HEK293 (cell line): ENCODE results near the gene ZNF524.
A peak's percentile ranks its signal among the peaks of the same experiment; 100 is the strongest.

Experiments
- HOXA7 ChIP-seq: sonication (generic); formaldehyde crosslinking; IDR thresholded peaks from 2 replicates; pipeline ENCODE4 v1.8.1; 2022; ENCODE audit warnings: missing genetic modification reagents, borderline replicate concordance
- KLF7 ChIP-seq: fragments of 450-650 bp; formaldehyde crosslinking; IDR thresholded peaks from 2 replicates; pipeline ENCODE4 v1.5.1; 2016; ENCODE audit warnings: missing biosample characterization, missing genetic modification characterization, borderline replicate concordance
- MEIS1 ChIP-seq: sonication (generic); formaldehyde crosslinking; IDR thresholded peaks from 2 replicates; pipeline ENCODE4 v1.8.1; 2022; ENCODE audit warnings: missing genetic modification reagents, mild to moderate bottlenecking, borderline replicate concordance
- OVOL3 ChIP-seq: fragments of 450-650 bp; formaldehyde crosslinking; IDR thresholded peaks from 2 replicates; pipeline ENCODE4 v1.5.1; 2016; ENCODE audit warnings: missing biosample characterization, missing genetic modification characterization
- PRDM10 ChIP-seq: fragments of 450-650 bp; formaldehyde crosslinking; IDR thresholded peaks from 2 replicates; pipeline ENCODE4 v1.5.1; 2016; ENCODE audit warnings: missing biosample characterization, missing genetic modification characterization
- SP7 ChIP-seq: fragments of 450-650 bp; formaldehyde crosslinking; IDR thresholded peaks from 2 replicates; pipeline ENCODE4 v1.5.1; 2016; ENCODE audit warnings: missing biosample characterization, missing genetic modification characterization
- TRIM28 ChIP-seq: IDR thresholded peaks from 2 replicates; pipeline ENCODE4 v1.6.1; 2011; ENCODE audit warnings: low read length, control low read depth, borderline replicate concordance
- ZBTB10 ChIP-seq: fragments of 450-650 bp; formaldehyde crosslinking; IDR thresholded peaks from 2 replicates; pipeline ENCODE4 v1.5.1; 2016; ENCODE audit warnings: missing biosample characterization, missing genetic modification characterization
- ZBTB11 ChIP-seq: fragments of 450-650 bp; formaldehyde crosslinking; conservative IDR thresholded peaks from 2 replicates; pipeline ENCODE4 v1.5.1; 2016; ENCODE audit warnings: low read depth, missing biosample characterization, missing genetic modification characterization
- ZBTB48 ChIP-seq: fragments of 450-650 bp; formaldehyde crosslinking; IDR thresholded peaks from 2 replicates; pipeline ENCODE4 v1.5.1; 2016; ENCODE audit warnings: missing biosample characterization, missing genetic modification characterization
- ZFHX2 ChIP-seq: fragments of 450-650 bp; formaldehyde crosslinking; conservative IDR thresholded peaks from 2 replicates; pipeline ENCODE4 v1.5.1; 2016; ENCODE audit warnings: missing biosample characterization, missing genetic modification characterization
- ZFP41 ChIP-seq: fragments of 450-650 bp; formaldehyde crosslinking; IDR thresholded peaks from 2 replicates; pipeline ENCODE4 v1.5.1; 2016; ENCODE audit warnings: missing biosample characterization, missing genetic modification characterization, borderline replicate concordance
- ZNF112 ChIP-seq: fragments of 450-650 bp; formaldehyde crosslinking; IDR thresholded peaks from 2 replicates; pipeline ENCODE4 v1.5.0; 2017; ENCODE audit warnings: missing biosample characterization, missing genetic modification characterization
- ZNF148 ChIP-seq: fragments of 450-650 bp; formaldehyde crosslinking; IDR thresholded peaks from 2 replicates; pipeline ENCODE4 v1.5.0; 2017; ENCODE audit warnings: missing biosample characterization, missing genetic modification characterization, borderline replicate concordance
- ZNF169 ChIP-seq: fragments of 450-650 bp; formaldehyde crosslinking; IDR thresholded peaks from 2 replicates; pipeline ENCODE4 v1.5.1; 2016; ENCODE audit warnings: missing biosample characterization, missing genetic modification characterization
- ZNF184 ChIP-seq: fragments of 450-650 bp; IDR thresholded peaks from 2 replicates; pipeline ENCODE4 v1.5.1; 2018; ENCODE audit warnings: missing biosample characterization, mild to moderate bottlenecking, missing genetic modification characterization
- ZNF274 ChIP-seq, 2 experiments: fragments of 200-500 bp in 1 of 2; fragments of 450-650 bp in 1 of 2; sonication (Bioruptor generic) in 1 of 2; formaldehyde crosslinking in 1 of 2; IDR thresholded peaks; 2 replicates each; pipeline versions ENCODE4 v1.5.1 to v1.6.1; 2014 to 2016; ENCODE audit warnings: borderline replicate concordance in 1 of 2, inconsistent platforms in 1 of 2, low read length in 1 of 2, missing biosample characterization in 1 of 2, missing genetic modification characterization in 1 of 2
- ZNF426 ChIP-seq: fragments of 450-650 bp; formaldehyde crosslinking; IDR thresholded peaks from 2 replicates; pipeline ENCODE4 v1.5.1; 2017; ENCODE audit warnings: missing biosample characterization, missing genetic modification characterization, mild to moderate bottlenecking, inconsistent platforms, moderate library complexity
- ZNF48 ChIP-seq: fragments of 450-650 bp; formaldehyde crosslinking; IDR thresholded peaks from 2 replicates; pipeline ENCODE4 v1.5.1; 2016; ENCODE audit warnings: missing biosample characterization, missing genetic modification characterization
- ZNF549 ChIP-seq: fragments of 450-650 bp; IDR thresholded peaks from 2 replicates; pipeline ENCODE4 v1.5.1; 2018; ENCODE audit warnings: missing biosample characterization, missing genetic modification characterization, mild to moderate bottlenecking, inconsistent platforms, moderate library complexity
- ZNF560 ChIP-seq: fragments of 450-650 bp; formaldehyde crosslinking; IDR thresholded peaks from 2 replicates; pipeline ENCODE4 v1.5.1; 2017; ENCODE audit warnings: missing biosample characterization, missing genetic modification characterization, borderline replicate concordance
- ZNF621 ChIP-seq: fragments of 450-650 bp; formaldehyde crosslinking; IDR thresholded peaks from 2 replicates; pipeline ENCODE4 v1.5.1; 2017; ENCODE audit warnings: missing biosample characterization, missing genetic modification characterization
- ZNF670 ChIP-seq: fragments of 450-650 bp; formaldehyde crosslinking; IDR thresholded peaks from 2 replicates; pipeline ENCODE4 v1.5.1; 2016; ENCODE audit warnings: missing biosample characterization, missing genetic modification characterization, low read depth
- ZNF747 ChIP-seq: fragments of 450-650 bp; formaldehyde crosslinking; IDR thresholded peaks from 2 replicates; pipeline ENCODE4 v1.5.1; 2016; ENCODE audit warnings: missing biosample characterization, missing genetic modification characterization
- ZNF76 ChIP-seq: fragments of 450-650 bp; formaldehyde crosslinking; IDR thresholded peaks from 2 replicates; pipeline ENCODE4; 2016; ENCODE audit warnings: low read depth, missing biosample characterization, missing genetic modification characterization, borderline replicate concordance
- ZNF768 ChIP-seq: fragments of 450-650 bp; formaldehyde crosslinking; IDR thresholded peaks from 2 replicates; pipeline ENCODE4 v1.5.1; 2018; ENCODE audit warnings: missing biosample characterization, mild to moderate bottlenecking, missing genetic modification characterization
- ZNF785 ChIP-seq: fragments of 450-650 bp; formaldehyde crosslinking; IDR thresholded peaks from 2 replicates; pipeline ENCODE4 v1.5.1; 2016; ENCODE audit warnings: missing biosample characterization, missing genetic modification characterization

The ZNF524 gene

GRCh38 chr19:55605637-55606470, 5.8 kb downstream of the ZNF524 start, which contains the start of gene ZNF865 (continued):
- TF ChIP-seq ZBTB48 (tag by site-specific recombination) (no peak; the same call in 1 of the 2 replicates), ZNF76 (no peak; the same call in 1 of the 2 replicates), ZNF48 (tag by site-specific recombination) (no peak), ZFHX2 (no peak; the same call in 1 of the 2 replicates), SP7 (tag by site-specific recombination) (peak; percentile 41; the same call in 1 of the 2 replicates), ZNF747 (no peak), ZNF148 (no peak), PRDM10 (tag by site-specific recombination) (peak; percentile 57; the same call in 1 of the 2 replicates), ZNF184 (no peak), ZNF169 (tag by site-specific recombination) (no peak), MEIS1 (CRISPR knock-in tag) (no peak), ZNF112 (no peak), ZNF670 (tag by site-specific recombination) (no peak), ZNF621 (no peak), KLF7 (tag by site-specific recombination) (no peak), ZBTB11 (peak; percentile 67), OVOL3 (no peak), ZNF274 (IDR thresholded peaks at IDR 0.05; ENCODE audit: low read length) (no peak), ZNF274 (tag by site-specific recombination; IDR thresholded peaks at IDR 0.05; ENCODE audit: borderline replicate concordance) (no peak), ZNF426 (tag by site-specific recombination) (no peak), ZNF785 (tag by site-specific recombination) (no peak), TRIM28 (no peak), ZBTB10 (peak; percentile 77), HOXA7 (CRISPR knock-in tag) (no peak), ZNF549 (no peak), ZNF560 (no peak), ZNF768 (tag by site-specific recombination) (no peak), ZFP41 (tag by site-specific recombination) (no peak)
